Naive B cell (primary cell): ENCODE results near the gene ACSS3. TPM values are rescaled to one million over a fixed set of nuclear protein-coding genes. Genes with fewer than 3 reads are reported as not detected.
"Not testable (repeated sequence)": the region's sequence is repeated elsewhere in the genome, so short reads cannot be mapped to it uniquely, and the experiment has no call there.

Experiments used
- ATAC-seq, 2 donors: fragments of 150-1000 bp; cut with Tn5 transposase; 2 replicates each; pipeline ENCODE4 v1.10.0; 2021; ENCODE audit warnings: low read depth in 2 of 2, mild to moderate bottlenecking in 2 of 2, moderate library complexity in 2 of 2
- DNase-seq: peaks from one replicate; pipeline ENCODE4 v3.0.0; 2022
- H3K27ac Mint-ChIP-seq, 6 donors: one replicate each; pipeline ENCODE4 v1.8.0; 2020 to 2022; ENCODE audit warnings: mild to moderate bottlenecking in 6 of 6, mixed read lengths in 6 of 6, moderate library complexity in 5 of 6, inconsistent platforms in 2 of 6
- H3K27me3 Mint-ChIP-seq, 3 donors: one replicate each; pipeline ENCODE4 v1.8.0; 2021 to 2022; ENCODE audit warnings: mixed read lengths in 3 of 3, mild to moderate bottlenecking in 1 of 3
- H3K36me3 Mint-ChIP-seq, 2 donors: one replicate each; pipeline ENCODE4 v1.8.0; 2020 to 2022; ENCODE audit warnings: mixed read lengths in 2 of 2, inconsistent platforms in 1 of 2, mild to moderate bottlenecking in 1 of 2
- H3K4me1 Mint-ChIP-seq, 3 donors: one replicate each; pipeline ENCODE4 v1.8.0; 2020 to 2022; ENCODE audit warnings: mixed read lengths in 3 of 3, inconsistent platforms in 1 of 3, mild to moderate bottlenecking in 1 of 3, moderate library complexity in 1 of 3
- H3K4me3 Mint-ChIP-seq, 8 donors: one replicate each; pipeline ENCODE4 v1.8.0; 2020 to 2022; ENCODE audit warnings: mild to moderate bottlenecking in 8 of 8, mixed read lengths in 8 of 8, moderate library complexity in 8 of 8, inconsistent platforms in 2 of 8
- H3K9me3 Mint-ChIP-seq, 7 donors: one replicate each; pipeline ENCODE4 v1.8.0; 2020 to 2022; ENCODE audit warnings: mixed read lengths in 7 of 7, mild to moderate bottlenecking in 5 of 7, inconsistent platforms in 2 of 7, moderate library complexity in 1 of 7
- polyA plus RNA-seq, 6 donors: library from polyadenylated mRNA; unstranded; fragments of 300-500 nt; fragmentation: Illumina TruSeq; gene quantifications; one replicate each; pipeline ENCODE4 v1.2.3, GENCODE V29; 2021; ENCODE audit warnings: low read depth in 6 of 6

ACSS3 gene
- polyA plus RNA-seq, 6 donors from 2014 or later: not detected

DNA sequence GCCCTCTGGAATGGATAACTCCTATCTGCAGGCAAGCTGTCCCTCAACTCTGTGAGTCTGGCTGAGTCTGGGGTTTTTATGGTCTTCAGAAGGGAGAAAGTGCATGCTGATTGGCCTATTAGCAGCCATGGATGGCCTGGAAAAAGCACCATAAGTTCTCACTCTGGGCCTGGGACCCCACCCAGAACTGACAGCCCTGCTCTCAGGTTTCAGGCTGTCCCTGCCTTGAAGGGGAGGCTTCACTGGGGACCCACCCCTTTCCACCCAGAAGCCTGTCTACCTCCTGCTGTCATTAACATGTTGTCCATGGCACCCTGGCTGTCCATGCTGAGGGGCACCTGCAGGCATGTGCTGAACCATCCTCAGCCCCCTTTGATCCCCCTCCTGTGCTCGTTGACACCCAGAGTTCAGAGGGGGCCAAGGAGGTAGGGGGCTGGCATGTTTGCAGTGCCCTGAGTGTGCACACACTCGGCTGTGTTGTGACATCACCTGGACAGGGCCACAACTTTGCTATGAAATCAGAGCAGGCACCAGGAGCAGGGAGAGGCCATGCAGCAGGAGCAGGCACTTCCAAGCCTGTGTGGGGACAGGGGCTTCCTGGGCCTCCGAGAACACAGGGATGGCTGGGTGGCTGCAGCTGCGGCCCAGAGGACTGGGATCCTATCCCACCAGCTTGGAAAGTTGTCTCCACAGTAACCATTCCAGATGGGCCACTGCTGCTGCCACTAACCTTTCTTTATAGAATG, 84.7 kb downstream of the ACSS3 start:
- Mint-ChIP-seq H3K27ac (no peak overlapping the region), H3K9me3 (peaks cover 0 to 6% (median 3%) of the 10 kb centered on the region in 7 donors), H3K27me3 (no peaks in the 10 kb centered on the region), H3K4me3 (no peak overlapping the region), H3K36me3 (no peaks in the 10 kb centered on the region), H3K4me1 (no peaks in the 10 kb centered on the region)
- DNase-seq (no peak), ATAC-seq (no peak)

DNA sequence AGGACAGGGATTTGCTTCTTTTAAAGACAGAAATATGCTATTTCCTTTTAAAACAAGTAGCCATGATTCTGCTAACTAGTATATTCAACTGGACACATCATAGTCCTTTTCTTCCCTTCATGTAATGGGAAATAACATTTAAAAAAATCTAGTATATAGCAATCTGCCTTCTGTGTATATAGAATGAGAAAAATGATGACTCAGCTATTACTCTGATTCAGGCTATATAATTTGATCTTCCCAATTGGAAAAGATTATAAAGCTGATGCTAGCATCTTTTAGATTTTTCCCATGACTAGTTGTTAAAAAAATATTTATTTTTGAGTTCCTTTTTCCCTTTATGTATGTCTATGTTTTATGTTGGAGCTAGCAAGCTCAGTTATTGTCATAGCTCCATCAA, 86.9 kb downstream of the ACSS3 start:
- H3K4me1 Mint-ChIP-seq: no peaks in the 10 kb centered on the region
- ATAC-seq (no peak), DNase-seq (no peak)
- H3K27me3 Mint-ChIP-seq: no peaks in the 10 kb centered on the region
- H3K27ac Mint-ChIP-seq: no peak overlapping the region
- H3K4me3 Mint-ChIP-seq: no peak overlapping the region
- peaks cover 0 to 7% (median 2%) of the 10 kb centered on the region in 7 donors for H3K9me3 Mint-ChIP-seq
- no peaks in the 10 kb centered on the region for H3K36me3 Mint-ChIP-seq

DNA sequence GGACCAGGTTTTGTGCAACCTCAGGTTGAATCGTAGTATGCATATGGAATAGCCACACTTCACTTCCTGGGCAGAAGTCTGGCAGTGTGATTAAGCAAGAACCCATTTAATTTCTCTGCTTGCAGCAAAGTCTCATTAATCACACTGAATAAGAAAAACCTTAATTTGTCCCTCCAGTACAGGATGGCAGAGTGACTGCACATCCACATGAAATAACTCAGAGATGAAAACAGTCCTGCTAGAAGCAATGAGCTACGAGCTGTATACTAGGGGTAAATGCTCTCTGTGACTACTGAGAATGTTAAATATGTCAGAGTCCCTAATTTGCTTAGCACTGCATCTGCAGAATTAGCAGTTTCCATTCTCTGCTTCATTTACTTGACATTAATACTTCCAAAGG, 88.9 kb downstream of the ACSS3 start:
- Mint-ChIP-seq H3K4me1 (no peaks in the 10 kb centered on the region), H3K9me3 (peaks cover 0 to 7% (median 3%) of the 10 kb centered on the region in 7 donors), H3K27me3 (no peaks in the 10 kb centered on the region), H3K36me3 (no peaks in the 10 kb centered on the region), H3K4me3 (no peak overlapping the region), H3K27ac (no peak overlapping the region)
- DNase-seq: no peak
- no peak for ATAC-seq

DNA sequence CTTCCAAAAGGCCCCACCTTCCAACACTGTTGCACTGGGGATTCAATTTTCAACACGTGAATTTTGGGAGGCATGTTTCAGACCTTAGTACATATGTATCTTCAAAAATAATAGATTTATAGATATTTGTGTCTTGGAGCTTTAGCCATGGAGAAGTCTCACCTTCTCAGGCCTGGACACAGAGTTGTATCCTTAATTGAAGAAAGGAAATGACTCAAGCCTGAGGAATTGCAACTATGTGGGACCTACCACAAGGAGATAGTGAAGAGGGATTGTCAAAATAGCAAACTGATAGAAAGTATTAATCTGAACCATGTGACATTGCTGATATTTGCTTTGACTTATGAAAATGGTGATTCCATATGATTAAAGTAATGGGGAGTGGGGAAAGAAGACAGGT, 89.8 kb downstream of the ACSS3 start:
- H3K36me3 Mint-ChIP-seq: no peaks in the 10 kb centered on the region
- H3K4me3 Mint-ChIP-seq: no peak overlapping the region
- ATAC-seq: no peak

DNA sequence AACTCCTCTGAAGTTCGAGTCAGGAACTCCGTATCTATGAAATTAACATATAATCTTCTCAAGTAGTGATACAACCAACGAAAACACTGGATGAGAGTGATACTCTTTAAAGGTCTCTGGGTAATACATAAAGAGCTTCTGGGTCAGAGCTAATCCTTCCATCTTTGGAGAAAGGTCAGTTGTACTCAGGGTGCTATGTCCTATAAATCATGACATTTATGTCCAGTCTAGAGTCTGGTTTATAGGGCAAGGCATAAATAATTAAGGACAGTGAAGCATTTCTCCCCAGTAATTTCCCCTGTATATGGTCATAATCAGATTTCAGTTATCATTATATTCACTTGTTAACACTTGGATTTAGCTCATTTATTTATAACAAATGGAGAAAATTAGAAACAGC, 90.6 kb downstream of the ACSS3 start:
- Mint-ChIP-seq H3K36me3 (no peaks in the 10 kb centered on the region), H3K4me1 (no peaks in the 10 kb centered on the region), H3K4me3 (no peak overlapping the region), H3K9me3 (peaks cover 0 to 7% (median 3%) of the 10 kb centered on the region in 7 donors), H3K27ac (no peak overlapping the region), H3K27me3 (no peaks in the 10 kb centered on the region)
- DNase-seq (no peak), ATAC-seq (no peak)

More for the DNA sequence above, 89.8 kb downstream of the ACSS3 start:
- Mint-ChIP-seq H3K27me3 (no peaks in the 10 kb centered on the region), H3K27ac (no peak overlapping the region), H3K9me3 (peaks cover 0 to 7% (median 3%) of the 10 kb centered on the region in 7 donors), H3K4me1 (no peaks in the 10 kb centered on the region)
- no peak for DNase-seq

DNA sequence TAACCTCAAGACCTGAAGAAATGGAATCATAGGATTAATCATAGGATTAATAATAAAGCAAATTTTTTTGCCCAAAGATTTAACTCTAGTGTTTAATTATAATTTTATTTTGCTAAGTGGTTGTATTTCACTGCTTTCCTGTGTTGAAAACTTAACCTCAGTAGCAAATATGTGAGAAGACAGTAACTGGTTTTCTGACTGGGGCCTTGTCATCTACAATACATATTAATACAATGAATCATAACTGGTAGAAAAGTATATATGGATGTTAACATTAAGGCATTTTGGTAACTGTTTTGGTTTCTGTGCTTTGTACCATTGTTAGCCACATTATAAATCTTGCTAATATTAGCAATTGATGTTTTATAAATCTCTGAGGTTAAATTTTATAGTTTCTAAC, 92.2 kb downstream of the ACSS3 start:
- no peaks in the 10 kb centered on the region for H3K36me3 Mint-ChIP-seq
- H3K4me3 Mint-ChIP-seq: no peak overlapping the region
- no peaks in the 10 kb centered on the region for H3K4me1 Mint-ChIP-seq
- H3K27ac Mint-ChIP-seq: no peak overlapping the region
- peaks cover 0 to 7% (median 3%) of the 10 kb centered on the region in 7 donors for H3K9me3 Mint-ChIP-seq
- H3K27me3 Mint-ChIP-seq: no peaks in the 10 kb centered on the region
- no peak for DNase-seq
- no peak for ATAC-seq

DNA sequence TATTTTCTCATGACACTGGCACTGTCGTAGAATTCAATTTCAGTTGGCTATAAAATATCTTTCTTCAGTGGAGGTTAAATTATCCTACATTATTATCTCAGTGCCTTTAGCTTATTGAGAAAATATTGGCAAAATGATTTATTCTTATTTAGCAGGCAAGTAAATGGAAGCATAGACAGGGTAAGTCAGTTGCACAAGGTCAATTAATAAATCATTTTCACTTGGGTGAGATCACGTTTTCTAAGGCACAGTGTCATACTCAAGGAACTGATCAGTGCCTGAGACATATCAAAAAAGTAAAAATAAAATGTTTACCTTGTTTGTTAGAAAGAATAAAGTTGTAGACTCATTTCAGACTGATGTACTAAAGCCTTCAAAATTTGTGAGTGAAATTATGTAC, 95.0 kb downstream of the ACSS3 start:
- no peak overlapping the region for H3K4me3 Mint-ChIP-seq
- H3K27me3 Mint-ChIP-seq: no peaks in the 10 kb centered on the region
- ATAC-seq (no peak), DNase-seq (no peak)
- peaks cover 0 to 24% (median 10%) of the 10 kb centered on the region in 7 donors for H3K9me3 Mint-ChIP-seq
- H3K4me1 Mint-ChIP-seq: no peaks in the 10 kb centered on the region
- H3K36me3 Mint-ChIP-seq: no peaks in the 10 kb centered on the region
- H3K27ac Mint-ChIP-seq: no peak overlapping the region

DNA sequence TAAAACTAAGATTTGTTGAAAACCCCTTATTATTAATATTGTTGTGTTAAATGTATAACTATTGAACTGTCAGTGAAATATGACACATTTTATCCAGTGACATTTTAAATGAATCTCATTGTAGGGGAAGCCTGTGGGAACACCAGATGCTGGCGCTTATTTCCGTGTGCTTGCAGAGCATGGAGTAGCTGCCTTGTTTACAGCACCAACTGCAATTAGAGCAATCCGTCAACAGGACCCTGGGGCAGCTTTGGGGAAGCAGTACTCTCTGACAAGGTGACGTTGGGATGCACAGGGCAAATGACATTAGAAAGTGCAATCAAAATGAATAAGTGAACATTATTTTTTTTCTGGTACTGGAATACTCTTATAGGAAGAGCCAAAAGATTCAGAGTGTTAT, 96.8 kb downstream of the ACSS3 start:
- H3K27ac Mint-ChIP-seq: no peak overlapping the region
- DNase-seq: no peak
- no peaks in the 10 kb centered on the region for H3K36me3 Mint-ChIP-seq
- no peaks in the 10 kb centered on the region for H3K27me3 Mint-ChIP-seq
- peaks cover 0 to 17% (median 10%) of the 10 kb centered on the region in 7 donors for H3K9me3 Mint-ChIP-seq
- H3K4me1 Mint-ChIP-seq: no peaks in the 10 kb centered on the region
- ATAC-seq: no peak
- no peak overlapping the region for H3K4me3 Mint-ChIP-seq

DNA sequence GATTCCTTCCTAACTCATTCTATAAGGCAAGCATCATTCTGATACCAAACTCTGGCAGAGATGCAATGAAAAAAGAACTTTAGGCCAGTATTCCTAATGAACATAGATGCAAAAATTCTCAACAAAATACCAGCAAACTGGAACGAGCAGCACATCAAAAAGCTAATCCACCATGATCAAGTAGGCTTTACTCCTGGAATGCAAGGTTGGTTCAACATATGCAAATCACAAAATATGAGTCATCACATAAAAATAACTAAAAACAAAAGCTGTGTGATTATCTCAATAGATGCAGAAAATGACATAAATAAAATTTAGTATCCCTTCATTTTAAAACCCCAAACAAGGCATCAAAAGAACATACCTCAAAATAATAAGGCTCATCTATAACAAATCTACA, 98.9 kb downstream of the ACSS3 start:
- Mint-ChIP-seq H3K4me1 (no peaks in the 10 kb centered on the region), H3K27ac (no peak overlapping the region), H3K36me3 (no peaks in the 10 kb centered on the region), H3K9me3 (peaks cover 0 to 17% (median 10%) of the 10 kb centered on the region in 7 donors), H3K4me3 (no peak overlapping the region), H3K27me3 (no peaks in the 10 kb centered on the region)
- ATAC-seq: no peak
- DNase-seq: no peak

DNA sequence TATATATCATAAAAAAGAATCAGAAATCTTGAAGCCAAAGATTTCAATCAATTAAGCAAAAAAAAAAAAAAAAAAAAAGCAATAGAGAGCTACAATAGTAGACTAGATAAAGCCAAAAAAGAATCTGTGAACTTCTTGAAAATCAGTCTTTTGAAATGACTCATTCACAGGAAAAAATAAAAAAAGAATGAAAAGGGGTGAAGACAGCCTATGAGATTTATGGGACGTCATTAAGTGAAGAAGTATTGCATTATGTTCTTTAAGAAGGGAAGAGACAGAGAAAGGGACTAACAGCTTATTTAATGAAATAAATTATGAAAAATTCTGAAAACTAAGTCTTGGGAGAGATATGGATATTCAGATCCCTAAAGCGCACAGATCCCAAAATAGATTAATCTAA, 103.8 kb downstream of the ACSS3 start:
- H3K9me3 Mint-ChIP-seq: peaks cover 0 to 12% (median 4%) of the 10 kb centered on the region in 7 donors
- H3K27me3 Mint-ChIP-seq: no peaks in the 10 kb centered on the region
- no peaks in the 10 kb centered on the region for H3K36me3 Mint-ChIP-seq
- no peak overlapping the region for H3K4me3 Mint-ChIP-seq
- no peak for DNase-seq
- H3K27ac Mint-ChIP-seq: no peak overlapping the region
- ATAC-seq: no peak
- no peaks in the 10 kb centered on the region for H3K4me1 Mint-ChIP-seq

DNA sequence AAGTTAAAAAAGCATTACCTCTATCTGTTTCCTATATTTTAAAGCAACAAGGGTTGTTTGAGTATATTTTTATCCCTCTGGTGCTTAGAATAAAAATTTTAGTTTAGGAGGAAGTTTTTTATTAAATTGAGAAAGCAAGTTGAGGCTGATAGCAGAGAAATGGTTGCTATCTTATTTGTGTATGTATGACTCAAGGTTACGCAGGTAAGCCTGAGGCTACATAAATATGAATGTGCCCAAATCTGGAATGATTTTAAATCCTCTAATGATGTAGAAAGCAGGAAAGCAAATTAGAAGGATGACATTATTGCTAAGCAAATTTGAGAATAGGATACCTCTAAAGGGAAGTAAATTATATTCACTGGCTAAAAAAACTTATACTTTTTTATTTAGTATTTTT, 109.8 kb downstream of the ACSS3 start:
- no peaks in the 10 kb centered on the region for H3K27me3 Mint-ChIP-seq
- no peak overlapping the region for H3K27ac Mint-ChIP-seq
- no peaks in the 10 kb centered on the region for H3K4me1 Mint-ChIP-seq
- no peak overlapping the region for H3K4me3 Mint-ChIP-seq
- ATAC-seq (no peak), DNase-seq (no peak)
- H3K9me3 Mint-ChIP-seq: peaks cover 0 to 5% (median 2%) of the 10 kb centered on the region in 7 donors
- no peaks in the 10 kb centered on the region for H3K36me3 Mint-ChIP-seq

DNA sequence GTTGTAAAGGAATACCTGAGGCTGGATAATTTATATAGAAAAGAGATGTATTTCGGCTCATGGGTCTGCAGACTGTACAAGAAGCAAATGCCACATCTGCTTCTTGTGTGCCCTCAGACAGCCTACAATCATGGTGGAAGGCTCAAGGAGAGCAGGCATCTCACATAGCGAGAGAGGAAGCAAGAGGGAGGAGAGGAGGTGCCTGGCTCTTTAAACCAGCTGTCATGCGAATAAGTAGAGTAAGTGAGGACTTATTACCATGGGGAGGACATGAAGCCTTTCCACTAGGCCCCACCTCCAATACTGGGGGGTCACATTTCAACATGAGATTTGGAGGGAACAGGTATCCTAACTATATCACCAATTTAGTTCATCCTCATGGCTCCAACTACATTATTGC, 118.7 kb downstream of the ACSS3 start:
- Mint-ChIP-seq H3K27ac (no peak overlapping the region), H3K9me3 (peaks cover 0 to 7% (median 0%) of the 10 kb centered on the region in 7 donors), H3K4me1 (no peaks in the 10 kb centered on the region), H3K27me3 (no peaks in the 10 kb centered on the region), H3K36me3 (no peaks in the 10 kb centered on the region), H3K4me3 (no peak overlapping the region)
- ATAC-seq: no peak
- no peak for DNase-seq

DNA sequence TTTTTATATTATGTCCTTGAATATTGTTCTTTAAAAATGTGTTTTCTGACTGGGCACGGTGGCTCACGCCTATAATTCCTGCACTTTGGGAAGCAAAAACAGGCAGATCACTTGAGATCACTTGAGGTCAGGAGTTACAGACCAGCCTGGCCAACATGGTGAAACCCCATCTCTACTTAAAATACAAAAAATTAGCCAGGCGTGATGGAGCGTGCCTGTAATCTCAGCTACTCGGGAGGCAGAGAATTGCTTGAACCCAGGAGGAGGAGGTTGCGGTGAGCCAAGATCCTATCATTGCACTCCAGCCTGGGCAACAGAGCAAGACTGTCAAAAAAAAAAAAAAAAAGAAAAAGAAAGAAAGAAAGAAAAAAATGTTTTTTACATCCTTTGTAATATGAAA, 122.7 kb downstream of the ACSS3 start:
- not testable (repeated sequence) for ATAC-seq, H3K9me3 Mint-ChIP-seq, H3K36me3 Mint-ChIP-seq, H3K4me3 Mint-ChIP-seq, DNase-seq, H3K4me1 Mint-ChIP-seq, H3K27ac Mint-ChIP-seq, H3K27me3 Mint-ChIP-seq

DNA sequence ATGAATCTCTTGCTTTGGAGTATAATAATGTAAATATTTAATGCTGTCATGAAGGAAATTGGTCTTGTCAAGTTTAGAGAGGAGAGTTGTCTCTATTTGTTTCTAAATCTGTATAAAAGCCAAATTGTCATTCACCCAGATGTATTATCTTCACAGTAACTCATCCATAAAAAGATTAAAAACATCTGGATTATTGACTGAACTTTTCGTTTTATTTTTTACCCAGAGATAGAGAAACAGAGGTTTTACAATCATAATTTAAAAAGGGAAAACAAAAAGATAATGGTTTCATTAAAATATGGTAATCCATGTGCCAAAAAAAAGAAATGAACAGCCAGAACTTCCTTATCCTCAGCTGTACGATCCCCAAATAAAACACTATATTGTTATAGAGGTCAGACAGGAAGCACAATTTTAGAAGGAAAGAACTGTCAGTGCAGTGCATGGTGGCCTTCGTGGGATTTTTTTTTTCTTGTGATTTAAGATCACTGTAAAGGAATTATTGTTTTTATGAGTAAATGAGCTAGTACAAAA, 125.9 kb downstream of the ACSS3 start:
- Mint-ChIP-seq H3K27ac (no peak overlapping the region), H3K4me1 (no peaks in the 10 kb centered on the region), H3K9me3 (peaks cover 0 to 4% (median 0%) of the 10 kb centered on the region in 7 donors), H3K36me3 (no peaks in the 10 kb centered on the region), H3K27me3 (no peaks in the 10 kb centered on the region), H3K4me3 (no peak overlapping the region)
- DNase-seq: no peak
- ATAC-seq: no peak
